ENCODE measurements around the gene USP2. TPM values are rescaled to one million over a fixed set of nuclear protein-coding genes. Genes with fewer than 3 reads are reported as not detected.
A peak's percentile ranks its signal among the peaks of the same experiment; 100 is the strongest.

USP2 gene
- total RNA-seq, 2 donors from 2014 or later = 2.3 to 10.8 TPM

DNA sequence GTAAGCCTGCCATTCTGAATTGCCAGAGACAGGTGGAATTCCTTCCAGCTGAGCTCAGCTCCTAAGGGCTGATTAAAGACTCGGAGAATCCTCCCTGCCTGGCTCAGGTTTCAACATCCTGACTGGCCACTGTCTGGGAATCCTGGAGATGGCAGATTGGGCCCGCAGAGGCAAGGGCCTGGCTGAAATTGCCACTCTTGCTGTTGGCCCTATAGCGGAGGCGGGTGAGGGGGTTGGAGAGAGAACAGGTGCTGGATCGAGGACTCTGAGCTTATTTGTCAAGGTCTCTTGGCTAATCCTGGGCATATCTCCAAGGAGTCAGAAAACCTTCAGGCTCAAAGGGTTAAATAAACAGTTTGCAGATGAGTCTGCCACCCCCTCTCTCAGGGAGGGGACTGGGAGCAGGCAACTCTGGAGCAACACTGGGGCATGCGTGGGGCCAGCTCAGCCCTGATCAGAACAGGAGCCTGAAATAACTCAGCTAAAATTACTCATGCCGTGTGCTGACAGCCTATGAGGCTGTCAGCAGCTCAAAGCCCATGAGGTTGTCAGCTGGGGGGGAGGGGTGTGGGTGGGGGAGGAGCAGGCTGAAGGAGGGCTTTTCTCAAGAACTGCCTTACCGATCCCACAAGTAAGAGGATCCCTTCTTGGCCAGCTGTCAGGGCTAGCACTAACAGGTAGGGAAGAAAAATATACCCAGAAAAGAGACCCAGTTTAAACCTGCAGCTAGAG lies 20.3 kb downstream of the USP2 start:
- Histone ChIP-seq H3K36me3 (no peaks in the 10 kb centered on the region), H3K9me3 (no peaks in the 10 kb centered on the region), H3K4me3 (no peak overlapping the region), H3K4me1 (replicated peaks) (no peaks in the 10 kb centered on the region), H3K27me3 (replicated peaks; ENCODE audit: insufficient read depth) (no peaks in the 10 kb centered on the region), H3K27ac (peak overlapping the region; percentile 53 to 59)
- TF ChIP-seq POLR2AphosphoS5 (IDR thresholded peaks at IDR 0.05) = no peak
- TF ChIP-seq, protein P1, sequence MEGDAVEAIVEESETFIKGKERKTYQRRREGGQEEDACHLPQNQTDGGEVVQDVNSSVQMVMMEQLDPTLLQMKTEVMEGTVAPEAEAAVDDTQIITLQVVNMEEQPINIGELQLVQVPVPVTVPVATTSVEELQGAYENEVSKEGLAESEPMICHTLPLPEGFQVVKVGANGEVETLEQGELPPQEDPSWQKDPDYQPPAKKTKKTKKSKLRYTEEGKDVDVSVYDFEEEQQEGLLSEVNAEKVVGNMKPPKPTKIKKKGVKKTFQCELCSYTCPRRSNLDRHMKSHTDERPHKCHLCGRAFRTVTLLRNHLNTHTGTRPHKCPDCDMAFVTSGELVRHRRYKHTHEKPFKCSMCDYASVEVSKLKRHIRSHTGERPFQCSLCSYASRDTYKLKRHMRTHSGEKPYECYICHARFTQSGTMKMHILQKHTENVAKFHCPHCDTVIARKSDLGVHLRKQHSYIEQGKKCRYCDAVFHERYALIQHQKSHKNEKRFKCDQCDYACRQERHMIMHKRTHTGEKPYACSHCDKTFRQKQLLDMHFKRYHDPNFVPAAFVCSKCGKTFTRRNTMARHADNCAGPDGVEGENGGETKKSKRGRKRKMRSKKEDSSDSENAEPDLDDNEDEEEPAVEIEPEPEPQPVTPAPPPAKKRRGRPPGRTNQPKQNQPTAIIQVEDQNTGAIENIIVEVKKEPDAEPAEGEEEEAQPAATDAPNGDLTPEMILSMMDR (IDR thresholded peaks at IDR 0.05) = no peak
- TF ChIP-seq POLR2A (IDR thresholded peaks at IDR 0.05) = no peak
- intact Hi-C loops (cut with DNase I) = no loop called here
- no peak for DNase-seq (ENCODE audit: low spot score)
- 23% methylated on average over 8 of the region's 8 CpGs for WGBS

DNA sequence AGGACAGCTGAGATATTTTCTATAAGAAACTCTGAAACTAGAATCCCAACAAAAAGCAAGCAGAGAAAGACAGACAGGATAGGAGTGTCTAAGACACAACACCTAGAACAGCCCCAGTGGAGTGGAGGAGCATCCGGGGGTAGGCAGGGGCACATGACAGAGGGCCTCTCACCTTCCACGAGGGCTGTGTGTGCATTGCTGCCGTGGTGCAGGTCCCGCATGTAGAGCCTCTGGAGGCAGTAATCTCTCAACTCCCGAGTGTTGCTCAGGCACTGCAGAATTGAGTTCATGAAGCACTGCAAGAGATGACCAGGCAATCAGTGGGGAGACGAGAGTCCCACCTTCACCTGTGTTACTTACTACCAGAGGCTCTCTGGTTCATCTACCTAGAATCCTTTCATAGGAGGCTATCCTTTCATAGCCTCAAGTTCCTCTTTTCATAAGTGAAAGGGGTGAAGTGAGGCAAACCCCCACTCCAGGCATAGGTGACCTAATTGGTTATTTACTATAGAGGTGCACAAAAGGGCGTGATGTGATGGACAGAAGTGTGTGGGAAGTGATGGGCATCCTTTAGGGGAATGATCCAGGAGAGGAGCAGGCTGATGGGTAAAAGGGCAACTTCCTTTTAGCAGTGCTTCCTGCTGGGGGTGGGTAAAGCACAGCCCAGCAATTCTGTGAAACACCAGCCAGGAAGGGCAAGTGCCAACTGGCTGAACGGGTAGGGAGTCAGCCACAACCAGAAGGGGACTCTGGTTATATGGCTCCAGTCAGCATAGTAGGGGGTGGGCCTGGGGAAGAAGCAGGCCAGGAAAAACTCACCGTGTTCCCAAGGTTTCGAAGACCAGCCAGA lies 21.9 kb downstream of the USP2 start:
- no peak overlapping the region for H3K4me3 ChIP-seq
- no peak overlapping the region for H3K27ac ChIP-seq
- no peak for DNase-seq (ENCODE audit: low spot score)
- intact Hi-C loops (cut with DNase I) = loop anchor here (10.0 kb wide), 1 partner anchor 365 kb away; the partner anchor contains the start of gene NECTIN1
- no peaks in the 10 kb centered on the region for H3K36me3 ChIP-seq
- no peaks in the 10 kb centered on the region for H3K9me3 ChIP-seq
- WGBS = 73% methylated on average over 10 of the region's 10 CpGs
- TF ChIP-seq POLR2A (IDR thresholded peaks at IDR 0.05) (no peak), POLR2AphosphoS5 (IDR thresholded peaks at IDR 0.05) (no peak)
- TF ChIP-seq, protein P1 (IDR thresholded peaks at IDR 0.05) = no peak
- H3K27me3 ChIP-seq (replicated peaks; ENCODE audit: insufficient read depth) = no peaks in the 10 kb centered on the region
- H3K4me1 ChIP-seq (replicated peaks) = no peaks in the 10 kb centered on the region

DNA sequence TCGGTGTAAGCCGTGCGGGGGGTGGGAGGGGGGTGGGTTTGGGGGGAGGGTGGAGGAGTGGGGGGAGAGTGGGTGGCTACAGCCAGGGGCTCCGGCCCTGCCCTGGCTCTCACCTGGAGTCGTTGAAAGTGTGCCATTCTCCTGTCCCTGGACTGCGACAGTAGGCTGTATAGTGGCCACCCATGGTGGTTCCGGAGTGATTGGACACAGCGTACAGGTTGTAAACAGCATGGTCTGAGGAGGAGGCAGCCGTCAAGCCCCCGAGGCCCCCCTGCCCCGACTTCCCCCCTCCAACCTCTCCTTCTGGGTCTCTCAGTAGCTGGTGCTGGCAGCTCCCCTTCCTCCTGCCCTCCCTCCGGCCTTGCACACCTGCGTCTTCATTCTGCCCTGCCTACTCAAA lies 24.4 kb downstream of the USP2 start:
- 46% methylated on average over 12 of the region's 13 CpGs for whole genome bisulfite sequencing
- DNase-seq (ENCODE audit: low spot score) = no peak
- Histone ChIP-seq H3K36me3 (no peaks in the 10 kb centered on the region), H3K4me1 (replicated peaks) (no peaks in the 10 kb centered on the region), H3K4me3 (peak overlapping the region; percentile 22 to 29), H3K27ac (peak overlapping the region; percentile 33 to 54), H3K9me3 (no peaks in the 10 kb centered on the region), H3K27me3 (replicated peaks; ENCODE audit: insufficient read depth) (no peaks in the 10 kb centered on the region)
- intact Hi-C loops (cut with DNase I) = loop anchor here (2.0 to 10.0 kb wide), 3 partner anchors 18 to 368 kb away; partner anchors contain the start of gene NECTIN1
- TF ChIP-seq POLR2AphosphoS5 (IDR thresholded peaks at IDR 0.05) (no peak), POLR2A (IDR thresholded peaks at IDR 0.05) (no peak)
- TF ChIP-seq, protein P1 (IDR thresholded peaks at IDR 0.05) = no peak

DNA sequence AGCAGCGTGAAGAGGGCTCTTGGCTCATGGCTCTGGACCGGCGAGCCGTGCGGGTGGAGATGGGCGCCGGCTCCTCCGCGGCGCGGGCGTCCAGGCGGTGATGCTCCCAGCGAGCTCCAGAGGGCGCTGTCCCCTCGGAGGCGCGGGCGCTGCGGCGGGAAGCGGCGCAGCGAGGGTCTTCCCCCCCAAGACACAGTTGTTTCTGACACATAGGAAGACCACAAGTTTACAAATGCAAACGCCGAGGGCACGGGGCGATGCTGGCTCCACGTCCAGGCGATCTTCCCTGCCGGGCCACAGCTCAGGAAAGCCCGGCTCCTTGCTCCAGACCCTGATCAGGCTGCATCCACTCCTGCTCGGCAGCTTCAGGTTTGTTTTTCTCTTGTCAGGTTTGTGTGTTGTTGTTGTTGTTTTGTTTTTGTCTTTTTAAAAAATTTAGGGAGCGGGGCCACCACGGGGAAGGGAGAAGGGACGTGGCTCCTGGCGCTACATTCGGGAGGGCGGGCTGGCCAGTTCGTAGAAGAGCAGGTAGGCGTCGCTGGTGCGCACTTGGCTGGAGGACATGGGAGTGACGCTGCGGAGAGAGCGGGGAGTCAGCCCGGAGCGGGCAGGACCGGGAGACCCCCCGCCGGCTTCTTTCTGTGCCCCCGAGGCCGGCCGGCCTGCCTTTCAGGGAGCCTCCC lies 25.0 kb downstream of the USP2 start:
- TF ChIP-seq POLR2A (IDR thresholded peaks at IDR 0.05) (no peak), POLR2AphosphoS5 (IDR thresholded peaks at IDR 0.05) (no peak)
- TF ChIP-seq, protein P1 (IDR thresholded peaks at IDR 0.05) = peak; percentile 62 to 82 (median 79)
- Histone ChIP-seq H3K27me3 (replicated peaks; ENCODE audit: insufficient read depth) (no peaks in the 10 kb centered on the region), H3K27ac (peak overlapping the region; percentile 33 to 54), H3K4me1 (replicated peaks) (no peaks in the 10 kb centered on the region), H3K9me3 (no peaks in the 10 kb centered on the region), H3K36me3 (no peaks in the 10 kb centered on the region), H3K4me3 (peak overlapping the region; percentile 22 to 29)
- WGBS = 22% methylated on average over 53 of the region's 54 CpGs
- peak; percentile 56 for DNase-seq (ENCODE audit: low spot score)
- intact Hi-C loops (cut with DNase I) = loop anchor here (2.0 to 10.0 kb wide), 3 partner anchors 18 to 368 kb away; partner anchors contain the start of gene NECTIN1
